RWPE1 (cell line): ENCODE data around the gene JKAMP.

Experiments used
- CTCF ChIA-PET: fragments of 350-600 bp; sonication (Branson Sonifier 250); formaldehyde crosslinking; extraction: SDS; loops from one replicate; lab custom pipeline; 2021; lab: Yijun Ruan, JAX
- POLR2A ChIA-PET: fragments of 400-600 bp; formaldehyde crosslinking; extraction: SDS; loops from one replicate; lab custom pipeline; 2020; ENCODE audit warnings: antibody characterized with exemption; ENCODE audit not compliant: low non-redundant PET; lab: Yijun Ruan, JAX
- DNase-seq: peaks from one replicate; pipeline ENCODE4 v3.0.0; 2012; ENCODE audit warnings: low spot score
- H3K27ac ChIP-seq: fragments of 450-650 bp; 2 replicates; pipeline ENCODE4 v1.5.1; 2017
- TF ChIP-seq, protein P1 (sequence below): fragments of 450-650 bp; conservative IDR thresholded peaks from 2 replicates; pipeline ENCODE4 v1.5.1; 2017; ENCODE audit warnings: low read depth, mild to moderate bottlenecking

The JKAMP gene

GRCh38 chr14:59529189-59529588 lies 44.9 kb downstream of the JKAMP start:
- DNase-seq, result no peak
- no peak overlapping the region for H3K27ac ChIP-seq
- ChIA-PET POLR2A (no interaction called here), CTCF (interaction anchor here (0.7 kb wide), 1 partner anchor 9 kb away, joined by 4 read pairs; no protein-coding TSS in a partner anchor)
- TF ChIP-seq, protein P1, sequence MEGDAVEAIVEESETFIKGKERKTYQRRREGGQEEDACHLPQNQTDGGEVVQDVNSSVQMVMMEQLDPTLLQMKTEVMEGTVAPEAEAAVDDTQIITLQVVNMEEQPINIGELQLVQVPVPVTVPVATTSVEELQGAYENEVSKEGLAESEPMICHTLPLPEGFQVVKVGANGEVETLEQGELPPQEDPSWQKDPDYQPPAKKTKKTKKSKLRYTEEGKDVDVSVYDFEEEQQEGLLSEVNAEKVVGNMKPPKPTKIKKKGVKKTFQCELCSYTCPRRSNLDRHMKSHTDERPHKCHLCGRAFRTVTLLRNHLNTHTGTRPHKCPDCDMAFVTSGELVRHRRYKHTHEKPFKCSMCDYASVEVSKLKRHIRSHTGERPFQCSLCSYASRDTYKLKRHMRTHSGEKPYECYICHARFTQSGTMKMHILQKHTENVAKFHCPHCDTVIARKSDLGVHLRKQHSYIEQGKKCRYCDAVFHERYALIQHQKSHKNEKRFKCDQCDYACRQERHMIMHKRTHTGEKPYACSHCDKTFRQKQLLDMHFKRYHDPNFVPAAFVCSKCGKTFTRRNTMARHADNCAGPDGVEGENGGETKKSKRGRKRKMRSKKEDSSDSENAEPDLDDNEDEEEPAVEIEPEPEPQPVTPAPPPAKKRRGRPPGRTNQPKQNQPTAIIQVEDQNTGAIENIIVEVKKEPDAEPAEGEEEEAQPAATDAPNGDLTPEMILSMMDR, result no peak

GRCh38 chr14:59530349-59530748 lies 46.0 kb downstream of the JKAMP start:
- ChIA-PET CTCF (no interaction called here), POLR2A (no interaction called here)
- DNase-seq, result no peak
- no peak overlapping the region for H3K27ac ChIP-seq
- TF ChIP-seq, protein P1, result no peak

DNA sequence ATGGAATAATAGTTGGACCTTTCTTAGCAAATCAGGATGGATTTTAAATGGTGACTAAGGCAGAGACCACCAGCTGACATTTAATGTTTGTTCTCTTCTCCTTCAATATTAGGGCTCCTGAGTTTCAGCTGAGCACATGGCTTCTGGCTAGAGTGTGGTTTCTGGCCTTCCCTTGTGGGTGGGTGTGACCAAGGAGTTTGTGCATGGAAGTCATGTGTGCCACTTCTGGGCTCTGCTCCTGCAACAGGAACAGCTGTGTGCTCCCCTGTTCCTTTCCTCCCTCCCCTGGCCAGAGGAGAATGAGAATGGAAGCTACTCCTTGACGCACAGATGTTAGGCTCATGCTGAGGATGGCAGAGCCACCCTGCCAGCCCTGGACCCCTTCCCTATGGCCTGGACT lies 48.1 kb downstream of the JKAMP start:
- POLR2A ChIA-PET, result no interaction called here
- TF ChIP-seq, protein P1, result no peak
- DNase-seq, result no peak
- no peak overlapping the region for H3K27ac ChIP-seq
- CTCF ChIA-PET, result no interaction called here

DNA sequence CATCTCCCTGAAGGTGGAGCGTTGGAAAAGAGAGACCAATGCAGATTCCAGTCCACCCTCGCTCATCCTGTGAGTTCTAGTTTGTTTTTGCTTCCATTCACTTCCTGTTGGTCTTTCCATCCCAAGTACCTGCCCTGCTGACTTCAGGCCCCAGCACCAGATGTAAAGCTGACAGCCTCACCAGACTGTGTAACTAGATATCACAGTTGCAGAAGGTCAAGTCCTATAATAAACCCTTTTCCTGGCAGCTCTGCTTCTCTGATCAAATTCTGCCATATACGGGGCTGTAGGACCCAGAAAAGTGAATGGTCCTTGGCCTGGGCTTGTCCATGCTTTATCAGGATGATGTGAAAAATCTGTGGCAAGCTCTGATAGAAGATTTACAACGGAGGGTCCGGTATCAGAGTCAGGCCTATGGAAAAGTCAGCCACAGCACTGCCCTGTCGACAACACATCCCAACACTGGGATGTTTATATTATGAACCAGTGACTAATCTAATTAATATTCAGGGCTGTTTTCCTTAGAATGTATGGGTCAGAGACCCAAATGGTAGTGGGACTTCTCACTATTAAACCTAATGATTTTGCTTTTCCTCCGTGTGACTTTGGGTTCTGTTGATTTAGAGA lies 50.2 kb downstream of the JKAMP start:
- TF ChIP-seq, protein P1, result no peak
- DNase-seq, result no peak
- ChIA-PET POLR2A (no interaction called here), CTCF (no interaction called here)
- H3K27ac ChIP-seq, result no peak overlapping the region

DNA sequence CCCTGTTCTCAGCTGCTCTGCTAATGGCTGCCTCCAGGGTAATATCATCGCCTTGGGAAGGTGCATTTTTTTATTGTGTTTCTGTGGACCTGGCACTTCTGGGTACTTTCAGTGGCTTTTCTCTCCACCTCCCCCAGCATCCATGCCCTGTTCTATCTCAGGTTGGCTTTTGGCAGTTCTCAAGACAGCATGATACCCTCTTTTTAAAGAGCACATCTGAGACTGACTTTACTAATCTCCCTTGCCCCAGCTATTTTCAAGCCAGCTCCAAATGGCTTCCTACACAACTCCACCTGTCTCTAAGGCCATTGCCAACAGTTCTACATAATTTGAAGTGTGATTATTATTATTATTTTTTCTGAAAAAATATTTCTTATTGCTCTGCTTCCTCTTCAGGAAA lies 53.2 kb downstream of the JKAMP start:
- POLR2A ChIA-PET, result no interaction called here
- H3K27ac ChIP-seq, result no peak overlapping the region
- CTCF ChIA-PET, result no interaction called here
- TF ChIP-seq, protein P1, result no peak
- no peak for DNase-seq

GRCh38 chr14:59538936-59539335 lies 54.6 kb downstream of the JKAMP start:
- ChIA-PET CTCF (no interaction called here), POLR2A (no interaction called here)
- DNase-seq, result no peak
- TF ChIP-seq, protein P1, result no peak
- H3K27ac ChIP-seq, result no peak overlapping the region

DNA sequence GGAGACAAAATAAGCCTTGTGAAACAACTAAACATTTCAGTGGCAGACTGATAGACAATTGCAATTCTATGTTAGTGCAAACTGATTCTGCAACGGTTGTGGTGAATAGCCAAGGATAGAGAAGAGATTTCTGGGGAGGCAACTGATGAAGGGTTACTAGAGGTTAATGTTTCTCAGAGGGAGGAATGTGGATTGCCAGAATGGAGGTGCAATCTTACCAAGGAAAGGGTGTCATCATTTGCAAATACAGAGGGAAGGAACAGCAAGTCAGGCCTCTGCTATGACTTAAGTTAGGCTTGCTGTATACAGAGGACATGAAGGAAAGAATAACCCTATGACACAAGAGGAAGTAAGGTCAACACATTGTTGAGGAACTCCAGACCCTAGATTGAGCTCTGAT lies 56.5 kb downstream of the JKAMP start:
- ChIA-PET CTCF (no interaction called here), POLR2A (no interaction called here)
- TF ChIP-seq, protein P1, result no peak
- no peak for DNase-seq
- H3K27ac ChIP-seq, result no peak overlapping the region
